ENCODE data around the gene USH2A.

DNA sequence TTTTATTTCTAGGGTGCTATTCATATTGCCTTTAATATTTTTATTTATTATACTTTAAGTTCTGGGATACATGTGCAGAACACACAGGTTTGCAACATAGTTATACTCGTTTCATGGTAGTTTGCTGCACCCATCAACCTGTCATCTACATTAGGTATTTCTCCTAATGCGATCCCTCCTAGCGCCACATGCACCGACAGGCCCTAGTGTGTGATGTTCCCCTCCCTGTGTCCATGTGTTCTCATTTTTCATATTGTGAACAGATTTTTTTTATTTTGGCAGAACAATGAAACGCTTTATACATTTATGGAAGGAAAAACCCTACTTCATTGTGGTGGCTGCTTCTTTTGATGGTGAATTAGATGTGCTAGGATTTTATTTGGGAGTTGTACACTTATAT is 14.4 kb upstream of the USH2A start:
- TF ChIP-seq, protein P1, sequence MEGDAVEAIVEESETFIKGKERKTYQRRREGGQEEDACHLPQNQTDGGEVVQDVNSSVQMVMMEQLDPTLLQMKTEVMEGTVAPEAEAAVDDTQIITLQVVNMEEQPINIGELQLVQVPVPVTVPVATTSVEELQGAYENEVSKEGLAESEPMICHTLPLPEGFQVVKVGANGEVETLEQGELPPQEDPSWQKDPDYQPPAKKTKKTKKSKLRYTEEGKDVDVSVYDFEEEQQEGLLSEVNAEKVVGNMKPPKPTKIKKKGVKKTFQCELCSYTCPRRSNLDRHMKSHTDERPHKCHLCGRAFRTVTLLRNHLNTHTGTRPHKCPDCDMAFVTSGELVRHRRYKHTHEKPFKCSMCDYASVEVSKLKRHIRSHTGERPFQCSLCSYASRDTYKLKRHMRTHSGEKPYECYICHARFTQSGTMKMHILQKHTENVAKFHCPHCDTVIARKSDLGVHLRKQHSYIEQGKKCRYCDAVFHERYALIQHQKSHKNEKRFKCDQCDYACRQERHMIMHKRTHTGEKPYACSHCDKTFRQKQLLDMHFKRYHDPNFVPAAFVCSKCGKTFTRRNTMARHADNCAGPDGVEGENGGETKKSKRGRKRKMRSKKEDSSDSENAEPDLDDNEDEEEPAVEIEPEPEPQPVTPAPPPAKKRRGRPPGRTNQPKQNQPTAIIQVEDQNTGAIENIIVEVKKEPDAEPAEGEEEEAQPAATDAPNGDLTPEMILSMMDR (IDR thresholded peaks at IDR 0.05), result no peak
- TF ChIP-seq POLR2A (IDR thresholded peaks at IDR 0.05) (no peak), POLR2AphosphoS5 (IDR thresholded peaks at IDR 0.05) (no peak), EP300 (IDR thresholded peaks at IDR 0.05; ENCODE audit: low read depth) (no peak)

All from transverse colon (tissue), 4 donors.